H9 (cell line): ENCODE results near the gene NPRL2. TPM values are rescaled to one million over a fixed set of nuclear protein-coding genes. Genes with fewer than 3 reads are reported as not detected.

ENCODE experiments used
- DNase-seq: peaks from one replicate; pipeline ENCODE4 v3.0.0-alpha.2; 2017
- H2AFZ ChIP-seq: one replicate; pipeline ENCODE4 v1.6.1; 2013; ENCODE audit warnings: mild to moderate bottlenecking, low read length, control low read depth, moderate library complexity
- H2AK5ac ChIP-seq: 2 replicates; pipeline ENCODE4 v1.6.1; 2013; ENCODE audit warnings: low read length, control low read depth, mixed read lengths; ENCODE audit not compliant: insufficient read length
- H2BK120ac ChIP-seq: one replicate; pipeline ENCODE4 v1.6.1; 2013; ENCODE audit warnings: low read depth, mild to moderate bottlenecking, low read length, control low read depth, inconsistent platforms; ENCODE audit not compliant: poor library complexity, severe bottlenecking
- H2BK12ac ChIP-seq: 2 replicates; pipeline ENCODE4 v1.6.1; 2013; ENCODE audit warnings: low read length, control low read depth, mixed read lengths, low read depth; ENCODE audit not compliant: insufficient read length
- H2BK15ac ChIP-seq: 2 replicates; pipeline ENCODE4 v1.6.1; 2013; ENCODE audit warnings: low read depth, low read length, control low read depth
- H2BK20ac ChIP-seq: one replicate; pipeline ENCODE4 v1.6.1; 2013; ENCODE audit warnings: low read depth, mild to moderate bottlenecking, low read length, control low read depth, inconsistent platforms; ENCODE audit not compliant: poor library complexity, severe bottlenecking
- H2BK5ac ChIP-seq: 2 replicates; pipeline ENCODE4 v1.6.1; 2013; ENCODE audit warnings: low read length, control low read depth, mixed read lengths; ENCODE audit not compliant: insufficient read length
- H3K14ac ChIP-seq: 2 replicates; pipeline ENCODE4 v1.6.1; 2013; ENCODE audit warnings: low read length, control low read depth; ENCODE audit not compliant: insufficient read depth
- H3K18ac ChIP-seq: 2 replicates; pipeline ENCODE4 v1.6.1; 2013; ENCODE audit warnings: low read depth, mild to moderate bottlenecking, mixed read lengths, low read length, control low read depth; ENCODE audit not compliant: insufficient read length
- H3K23ac ChIP-seq: 2 replicates; pipeline ENCODE4 v1.6.1; 2013; ENCODE audit warnings: low read length, control low read depth, mixed read lengths, low read depth; ENCODE audit not compliant: insufficient read length
- H3K23me2 ChIP-seq: 2 replicates; pipeline ENCODE4 v1.6.1; 2013; ENCODE audit warnings: low read depth, mild to moderate bottlenecking, mixed read lengths, low read length, control low read depth; ENCODE audit not compliant: insufficient read length, poor library complexity, severe bottlenecking
- H3K27ac ChIP-seq: 2 replicates; pipeline ENCODE4 v1.5.1; 2013; ENCODE audit warnings: low read length, control low read depth, mixed read lengths, low read depth; ENCODE audit not compliant: insufficient read length
- H3K27me3 ChIP-seq: 2 replicates; pipeline ENCODE4 v1.6.1; 2013; ENCODE audit warnings: low read length, control low read depth, inconsistent platforms; ENCODE audit not compliant: insufficient read depth
- H3K4ac ChIP-seq: 2 replicates; pipeline ENCODE4 v1.6.1; 2013; ENCODE audit warnings: low read depth, mild to moderate bottlenecking, control low read depth, inconsistent platforms, low read length, moderate library complexity
- H3K4me1 ChIP-seq: 2 replicates; pipeline ENCODE4 v1.6.1; 2013; ENCODE audit warnings: low read length, control low read depth, inconsistent platforms; ENCODE audit not compliant: insufficient read depth
- H3K4me2 ChIP-seq: 2 replicates; pipeline ENCODE4 v1.6.1; 2013; ENCODE audit warnings: low read length, control low read depth, mixed read lengths; ENCODE audit not compliant: insufficient read length, insufficient read depth
- H3K56ac ChIP-seq: 2 replicates; pipeline ENCODE4 v1.6.1; 2013; ENCODE audit warnings: low read depth, mild to moderate bottlenecking, mixed read lengths, low read length, control low read depth; ENCODE audit not compliant: insufficient read length
- H3K79me1 ChIP-seq: 2 replicates; pipeline ENCODE4 v1.6.1; 2013; ENCODE audit warnings: low read depth, mild to moderate bottlenecking, moderate library complexity, low read length, control low read depth, inconsistent platforms; ENCODE audit not compliant: insufficient read depth, poor library complexity, severe bottlenecking
- H3K79me2 ChIP-seq: 2 replicates; pipeline ENCODE4 v1.6.1; 2013; ENCODE audit warnings: low read length, control low read depth, inconsistent platforms; ENCODE audit not compliant: insufficient read depth
- H3K9ac ChIP-seq: 2 replicates; pipeline ENCODE4 v1.6.1; 2013; ENCODE audit warnings: low read length, control low read depth, mixed read lengths; ENCODE audit not compliant: insufficient read length; ENCODE audit errors: extremely low read depth
- H3K9me3 ChIP-seq: one replicate; pipeline ENCODE4 v1.6.1; 2013; ENCODE audit warnings: low read depth, low read length, inconsistent platforms; ENCODE audit not compliant: control insufficient read depth
- H3T11ph ChIP-seq: one replicate; pipeline ENCODE4 v1.6.1; 2013; ENCODE audit warnings: mild to moderate bottlenecking, low read length, control low read depth, inconsistent platforms
- H4K20me1 ChIP-seq: one replicate; pipeline ENCODE4 v1.6.1; 2013; ENCODE audit not compliant: control insufficient read depth, insufficient read length, insufficient read depth
- H4K5ac ChIP-seq: 2 replicates; pipeline ENCODE4 v1.6.1; 2013; ENCODE audit warnings: low read depth, mild to moderate bottlenecking, mixed read lengths, low read length, control low read depth; ENCODE audit not compliant: insufficient read length
- H4K8ac ChIP-seq: replicated peaks from 2 replicates; pipeline ENCODE4 v1.6.1; 2013; ENCODE audit warnings: low read length, control low read depth, mixed read lengths, low read depth; ENCODE audit not compliant: insufficient read length
- H4K91ac ChIP-seq: 2 replicates; pipeline ENCODE4 v1.6.1; 2013; ENCODE audit warnings: low read depth, mild to moderate bottlenecking, moderate library complexity, mixed read lengths, low read length, control low read depth; ENCODE audit not compliant: insufficient read length
- H3K27ac Mint-ChIP-seq, 3 experiments: 2 replicates in 2 of 3; 3 replicates in 1 of 3; pipeline ENCODE4 v1.8.0; 2020 to 2021; ENCODE audit warnings: mixed read lengths in 3 of 3, mild to moderate bottlenecking in 1 of 3, moderate library complexity in 1 of 3
- H3K27me3 Mint-ChIP-seq: 2 replicates; pipeline ENCODE4 v1.8.0; 2021; ENCODE audit warnings: low read depth, mild to moderate bottlenecking, moderate library complexity, mixed read lengths
- H3K36me3 Mint-ChIP-seq, 3 experiments: 2 replicates in 2 of 3; 3 replicates in 1 of 3; pipeline ENCODE4 v1.8.0; 2020 to 2021; ENCODE audit warnings: low read depth in 3 of 3, mixed read lengths in 3 of 3; ENCODE audit not compliant: insufficient read depth in 1 of 3
- H3K4me1 Mint-ChIP-seq, 2 experiments: 2 replicates each; pipeline ENCODE4 v1.8.0; 2020; ENCODE audit warnings: mixed read lengths in 2 of 2
- H3K4me3 Mint-ChIP-seq, 2 experiments: 2 replicates in 1 of 2; 3 replicates in 1 of 2; pipeline ENCODE4 v1.8.0; 2020 to 2021; ENCODE audit warnings: mild to moderate bottlenecking in 2 of 2, mixed read lengths in 2 of 2, moderate library complexity in 1 of 2
- H3K9me3 Mint-ChIP-seq, 2 experiments: 2 replicates in 1 of 2; 3 replicates in 1 of 2; pipeline ENCODE4 v1.8.0; 2020; ENCODE audit warnings: mild to moderate bottlenecking in 2 of 2, mixed read lengths in 2 of 2, moderate library complexity in 1 of 2
- CTCF ChIP-seq: fragments of 200-600 bp; sonication (generic); conservative IDR thresholded peaks from 3 replicates; pipeline ENCODE4 v1.8.0; 2021; ENCODE audit warnings: antibody characterized with exemption, mild to moderate bottlenecking
- WGBS: extraction: QIAGEN DNeasy Blood & Tissue Kit; methylation state at CpG from one replicate; pipeline ENCODE4 v1.1.7; 2013; ENCODE audit warnings: missing lambda C conversion rate, low lambda C conversion rate, mixed read lengths; ENCODE audit not compliant: insufficient read length; ENCODE audit errors: extremely low coverage; 5-methylcytosine and 5-hydroxymethylcytosine counted together
- total RNA-seq: library from RNA; stranded (reverse); gene quantifications from 2 replicates; pipeline ENCODE4 v1.2.1, GENCODE V29; 2021

NPRL2 gene
- total RNA-seq, 1 experiment from 2014 or later = 23.4 TPM

GRCh38 chr3:50297896-50298725, 52.5 kb downstream of the NPRL2 start:
- Mint-ChIP-seq H3K9me3 (no peaks in the 10 kb centered on the region; a peak in 1 of 5 replicates), H3K36me3 (peaks cover 0 to 8% (median 1%) of the 10 kb centered on the region in 3 experiments; a peak in 1 of 7 replicates), H3K27me3 (no peaks in the 10 kb centered on the region), H3K4me1 (peaks cover 20 to 24% of the 10 kb centered on the region in 2 experiments), H3K27ac (0 out of 7 replicates have a peak overlapping the region, but pooled peaks of 1 of the 3 experiments have one; percentile 40), H3K4me3 (peak overlapping the region; percentile 87 to 99; a peak in 4 of 5 replicates)
- Histone ChIP-seq H3K23me2 (peaks cover 6% of the 10 kb centered on the region), H3K79me2 (no peaks in the 10 kb centered on the region), H2BK20ac (no peak overlapping the region), H3T11ph (no peak overlapping the region), H3K9me3 (no peaks in the 10 kb centered on the region), H3K23ac (no peak overlapping the region), H3K18ac (no peak overlapping the region), H4K91ac (no peak overlapping the region), H2AFZ (no peak overlapping the region), H3K4ac (no peak overlapping the region), H3K4me1 (no peaks in the 10 kb centered on the region), H2BK12ac (no peak overlapping the region), H3K79me1 (no peaks in the 10 kb centered on the region), H3K27ac (no peak overlapping the region), H4K20me1 (no peaks in the 10 kb centered on the region), H3K27me3 (no peaks in the 10 kb centered on the region), H4K5ac (no peak overlapping the region), H2BK120ac (no peak overlapping the region), H2AK5ac (no peak overlapping the region), H2BK15ac (no peak overlapping the region), H3K9ac (no peak overlapping the region), H3K4me2 (peak overlapping the region; percentile 55), H3K14ac (no peak overlapping the region), H2BK5ac (no peak overlapping the region), H3K56ac (no peak overlapping the region), H4K8ac (no peak overlapping the region)
- no CpG with 5 or more reads among the region's 9 CpGs for whole genome bisulfite sequencing
- peak; percentile 25; the same call in 1 of the 3 replicates for TF ChIP-seq CTCF
- DNase-seq = no peak
